ENCODE results near the gene ZFAND3.

GRCh38 chr6:38192011-38192410, 372.5 kb downstream of the ZFAND3 start:
- TF ChIP-seq CTCF (IDR thresholded peaks at IDR 0.05; ENCODE audit: borderline replicate concordance, extremely low read depth, low read length, poor library complexity, severe bottlenecking) (no peak), EZH2 (IDR thresholded peaks at IDR 0.05; ENCODE audit: borderline replicate concordance, low read depth, low read length, severe bottlenecking) (no peak)
